Hepatic stellate cell (primary cell): ENCODE measurements around the gene ZNF330.
"Not testable (repeated sequence)": the region's sequence is repeated elsewhere in the genome, so short reads cannot be mapped to it uniquely, and the experiment has no call there.

Source experiments
- DNase-seq: peaks from one replicate; pipeline ENCODE4 v3.0.0; 2011; ENCODE audit warnings: low spot score

Gene ZNF330

GRCh38 chr4:141220691-141221659, at the start of gene ZNF330:
Gene ZNF330 (plus strand): TSS chr4:141220895. CDS start chr4:141222372, 1,477 bp downstream.
- peak; percentile 84 for DNase-seq

GRCh38 chr4:141174457-141174856, 46.2 kb upstream of the ZNF330 start:
- DNase-seq = no peak

DNA sequence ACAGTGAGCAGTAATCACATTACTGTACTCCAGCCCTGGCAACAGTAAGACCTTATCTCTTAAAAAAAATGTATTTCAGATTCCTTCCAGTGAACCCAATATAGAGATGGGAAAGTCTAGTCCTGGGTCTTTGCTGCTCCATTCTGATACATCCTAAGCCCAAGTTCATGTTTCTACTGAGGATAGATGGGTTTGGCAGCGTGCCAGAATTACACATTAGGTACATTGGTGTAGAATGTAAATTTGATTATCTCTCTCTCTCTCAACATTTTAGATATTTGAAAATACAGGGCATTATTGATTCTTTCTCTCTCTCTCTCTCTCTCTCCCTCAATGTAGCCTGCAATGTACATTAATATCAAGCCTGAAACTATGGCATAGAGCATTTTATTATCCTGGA, 43.5 kb upstream of the ZNF330 start:
- DNase-seq = no peak

DNA sequence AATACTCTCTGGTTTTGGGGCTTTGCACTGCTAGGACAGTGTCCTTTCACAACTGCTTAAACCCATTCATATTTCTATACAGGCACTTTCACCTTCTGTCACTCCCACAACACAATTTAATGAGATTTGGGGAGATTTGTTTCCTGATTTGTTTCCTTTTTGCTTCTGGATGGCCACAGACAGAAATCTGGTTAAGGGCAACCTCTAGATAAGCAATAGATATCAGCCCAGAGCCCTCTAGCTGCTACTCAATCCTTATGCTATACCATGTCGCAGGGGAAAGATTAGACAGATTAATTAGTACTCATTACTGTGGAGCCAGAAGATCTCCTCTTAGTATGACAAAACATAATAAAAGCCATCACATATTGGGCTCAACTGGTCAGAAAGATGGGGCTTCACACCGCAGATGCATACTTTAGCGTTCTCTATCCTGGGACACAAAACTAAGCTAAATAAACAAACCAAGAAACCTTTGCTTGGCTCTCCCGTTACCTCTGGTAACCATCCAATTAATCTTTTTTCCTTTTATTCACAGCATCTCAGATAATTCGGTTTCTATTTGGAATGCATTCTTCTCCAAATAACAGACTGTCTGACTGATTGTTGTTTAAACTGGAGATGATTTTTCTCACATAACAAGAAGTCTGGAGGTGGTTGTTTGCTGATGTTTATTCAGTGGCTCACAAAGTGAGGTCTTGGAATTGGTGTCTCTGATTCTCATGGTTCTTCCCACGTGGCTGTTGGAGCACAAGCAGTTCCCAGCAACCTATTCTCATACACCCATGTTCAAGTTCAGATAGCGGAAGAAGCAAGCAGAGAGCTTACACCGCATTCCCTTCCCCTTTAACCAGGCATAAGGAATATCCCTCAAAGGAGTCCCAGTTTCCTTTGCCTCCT, 41.0 kb upstream of the ZNF330 start:
- DNase-seq = no peak

GRCh38 chr4:141180991-141181761, 39.5 kb upstream of the ZNF330 start:
- DNase-seq = no peak

DNA sequence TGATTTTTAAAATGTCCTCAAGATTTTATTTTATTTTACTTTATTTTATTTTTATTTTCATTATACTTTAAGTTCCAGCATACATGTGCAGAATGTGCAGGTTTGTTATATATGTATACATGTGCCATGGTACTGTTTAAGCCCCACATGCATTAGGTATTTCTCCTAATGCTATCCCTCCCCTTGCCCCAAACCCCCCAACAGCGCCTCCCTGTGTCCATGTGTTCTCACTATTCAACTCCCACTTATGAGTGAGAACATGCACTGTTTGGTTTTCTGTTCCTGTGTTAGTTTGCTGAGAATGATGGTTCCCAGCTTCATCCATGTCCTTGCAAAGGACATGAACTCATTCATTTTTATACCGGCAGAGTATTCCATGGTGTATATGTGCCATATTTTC, 37.2 kb upstream of the ZNF330 start:
- not testable (repeated sequence) for DNase-seq

- DNase-seq = no peak
Measured at GRCh38 chr4:141192564-141192963, 28.1 kb upstream of the ZNF330 start.

DNA sequence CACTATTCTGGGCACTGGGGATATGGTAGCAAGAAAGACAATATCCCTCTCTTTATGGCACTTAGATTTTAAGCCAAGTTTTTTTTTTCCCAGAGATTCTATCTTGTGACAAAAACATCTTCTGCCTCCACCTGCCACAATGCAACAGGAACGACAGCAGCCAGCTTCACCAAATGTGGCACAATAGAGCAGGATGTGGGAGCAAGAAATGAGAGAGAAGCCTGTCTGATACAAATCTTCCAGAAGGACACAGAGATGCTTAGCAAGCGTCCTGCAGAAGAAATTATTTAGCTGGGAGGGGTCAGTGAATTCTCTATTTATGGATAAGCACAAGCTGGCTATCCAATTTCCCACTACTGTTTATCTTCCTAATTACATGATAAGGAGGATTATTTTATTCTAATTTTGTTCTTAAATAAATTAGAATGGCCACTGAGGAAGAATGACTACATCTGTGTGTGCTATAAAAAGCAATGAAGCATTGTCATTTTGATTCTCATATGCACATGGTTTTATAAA, 27.1 kb upstream of the ZNF330 start:
- DNase-seq = no peak

GRCh38 chr4:141195095-141195707, 25.5 kb upstream of the ZNF330 start:
- no peak for DNase-seq

DNA sequence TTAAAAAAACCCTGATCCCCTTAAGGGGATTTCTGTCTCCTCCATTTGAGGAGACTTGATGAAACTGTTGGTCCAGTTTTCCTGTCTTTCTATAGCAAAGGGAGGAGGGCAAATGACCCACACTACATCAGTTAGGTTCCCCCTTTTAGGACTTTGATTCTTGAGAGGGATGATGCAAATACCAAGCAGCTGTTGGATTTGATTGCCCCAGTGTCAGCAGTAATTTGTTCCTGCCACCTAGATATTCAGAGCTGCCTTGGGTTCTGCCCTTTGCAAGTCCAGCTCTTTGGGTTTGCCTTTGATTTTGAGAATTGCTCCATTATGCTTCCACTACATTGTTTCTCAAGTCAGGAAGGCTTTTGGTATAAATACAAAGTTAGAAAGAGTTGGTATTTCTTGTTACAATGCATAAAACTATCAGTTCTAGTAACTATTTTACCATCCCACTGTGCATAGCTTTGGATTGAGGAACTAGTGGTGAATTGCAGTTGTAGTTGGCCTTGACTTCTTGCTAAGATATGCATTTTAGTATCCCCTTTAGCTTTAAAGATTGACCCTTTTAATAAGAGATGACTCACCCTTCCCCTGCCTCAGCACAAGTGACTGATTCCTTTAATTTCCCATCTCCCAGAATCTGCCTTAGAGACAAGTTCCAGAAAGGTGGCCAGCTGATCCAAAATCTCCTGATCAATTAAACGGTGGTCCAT, 24.3 kb upstream of the ZNF330 start:
- no peak for DNase-seq

DNA sequence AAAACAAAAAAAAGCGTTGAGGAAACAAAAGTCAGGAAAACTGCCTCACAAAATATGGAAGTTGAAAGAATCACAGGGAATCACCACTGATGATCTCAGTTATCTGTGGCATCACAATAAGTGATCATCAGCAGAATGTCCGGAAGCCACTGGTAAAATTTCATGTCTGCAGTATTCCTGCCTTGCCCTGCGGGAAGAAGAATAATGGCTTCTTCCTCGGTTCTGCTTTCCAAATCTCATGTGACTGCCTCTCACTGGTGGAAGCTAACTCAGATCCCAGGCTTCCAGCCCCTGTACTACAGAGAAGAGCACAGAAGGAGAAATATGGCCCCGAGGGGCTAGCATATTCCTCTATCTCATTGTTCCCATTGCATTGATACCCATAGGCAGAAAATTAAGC, 12.7 kb upstream of the ZNF330 start:
- DNase-seq = no peak

DNA sequence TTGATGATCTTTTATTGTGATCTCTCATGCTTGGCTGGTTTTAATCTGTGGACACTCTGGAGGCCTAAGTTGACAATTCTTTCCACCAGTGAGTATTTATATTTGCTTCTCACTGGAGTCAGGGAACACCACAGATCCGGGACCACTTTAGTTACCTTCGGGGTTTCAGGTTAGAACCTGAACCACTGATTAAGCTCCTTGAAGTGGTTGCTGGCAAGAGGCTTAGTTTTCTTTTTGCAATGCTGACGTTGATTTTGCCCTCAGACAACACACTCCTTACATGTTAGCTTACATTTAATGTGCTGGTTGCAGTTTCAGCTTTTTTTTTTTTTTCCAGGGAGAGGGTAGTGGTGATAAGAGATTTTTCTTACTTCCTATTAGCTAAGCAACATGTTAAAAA, 10.5 kb upstream of the ZNF330 start:
- DNase-seq = no peak

GRCh38 chr4:141213550-141213991, 7.1 kb upstream of the ZNF330 start:
- DNase-seq = no peak

DNA sequence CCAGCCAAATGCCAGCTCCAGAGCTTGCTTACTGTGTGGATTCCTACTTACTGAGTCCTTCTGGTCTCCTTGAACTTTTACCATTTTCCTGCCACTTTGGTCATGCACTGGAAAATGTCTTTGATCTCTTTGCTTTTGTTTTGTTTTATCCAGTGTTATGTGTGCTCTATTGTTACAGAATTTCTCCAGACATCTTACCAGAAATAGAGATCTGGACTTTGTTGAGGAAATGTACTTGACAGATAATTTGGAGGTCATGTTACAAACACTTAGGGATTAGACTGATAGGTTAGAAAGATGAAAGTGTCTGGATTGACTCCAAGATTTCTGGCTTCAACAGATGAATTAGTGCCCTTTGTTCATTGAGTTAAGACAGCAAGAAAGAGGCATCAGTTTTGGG, 5.7 kb upstream of the ZNF330 start:
- no peak for DNase-seq

- DNase-seq = no peak
Measured at GRCh38 chr4:141216002-141216761, 4.5 kb upstream of the ZNF330 start.

- DNase-seq = no peak
Measured at GRCh38 chr4:141220271-141220670, 424 bp upstream of the ZNF330 start.

- no peak for DNase-seq
Measured at GRCh38 chr4:141223418-141223817, 2.7 kb downstream of the ZNF330 start.

DNA sequence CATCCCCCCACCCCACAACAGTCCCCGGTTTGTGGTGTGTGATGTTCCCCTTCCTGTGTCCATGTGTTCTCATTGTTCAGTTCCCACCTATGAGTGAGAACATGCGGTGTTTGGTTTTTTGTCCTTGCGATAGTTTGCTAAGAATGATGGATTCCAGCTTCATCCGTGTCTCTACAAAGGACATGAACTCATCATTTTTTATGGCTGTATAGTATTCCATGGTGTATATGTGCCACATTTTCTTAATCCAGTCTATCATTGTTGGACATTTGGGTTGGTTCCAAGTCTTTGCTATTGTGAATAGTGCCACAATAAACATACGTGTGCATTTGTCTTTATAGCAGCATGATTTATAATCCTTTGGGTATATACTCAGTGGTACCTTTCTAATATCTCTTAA, 6.6 kb downstream of the ZNF330 start:
- DNase-seq = not testable (repeated sequence)

DNA sequence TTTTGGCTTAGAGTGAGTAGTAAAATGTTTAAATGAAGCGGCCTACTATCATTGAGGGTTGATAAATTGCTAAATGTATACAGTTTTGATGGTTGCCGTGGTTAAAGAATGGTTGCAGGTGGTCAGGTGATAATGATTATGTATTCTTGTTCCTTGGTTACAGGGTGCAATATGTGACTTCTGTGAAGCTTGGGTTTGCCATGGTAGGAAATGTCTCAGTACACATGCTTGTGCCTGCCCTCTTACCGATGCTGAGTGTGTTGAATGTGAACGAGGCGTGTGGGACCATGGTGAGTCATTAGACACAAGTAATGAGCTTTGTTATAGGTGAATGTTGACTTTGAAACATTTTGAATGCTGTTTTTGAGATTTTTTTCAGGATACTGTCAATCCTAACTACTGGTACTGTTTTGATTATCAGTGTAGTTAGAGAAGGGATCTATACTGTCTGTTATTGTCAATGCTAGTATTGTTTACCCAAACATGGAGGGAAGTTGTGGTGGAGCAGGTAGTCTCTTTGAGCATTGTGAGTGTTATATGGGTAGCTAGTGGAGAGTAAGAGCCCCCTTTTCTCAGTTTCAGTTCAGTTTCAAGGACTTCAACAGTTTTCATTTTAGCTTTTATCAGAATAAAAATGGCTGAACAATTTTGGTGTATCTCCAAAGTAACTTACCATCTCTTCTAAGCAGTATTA, 8.9 kb downstream of the ZNF330 start:
- DNase-seq = no peak
